PC-3 (cell line): Measurements from ENCODE around the gene FAM117B. TPM values are rescaled to one million over a fixed set of nuclear protein-coding genes. Genes with fewer than 3 reads are reported as not detected.

Experiments used
- ATAC-seq: fragments of 200-7000 bp; cut with Tn5 transposase; 2 replicates; pipeline ENCODE4 v1.9.1; 2020; ENCODE audit warnings: mild to moderate bottlenecking, moderate library complexity
- BruUV-seq: library from RNA; stranded (reverse); fragments of 400-500 nt; replicated peaks from 2 replicates; lab custom pipeline; 2021; lab: Mats Ljungman, UMichigan
- CTCF ChIA-PET: fragments of 300-600 bp; sonication (Branson Sonifier 250); formaldehyde crosslinking; loops from one replicate; lab custom pipeline; 2022; ENCODE audit warnings: antibody characterized with exemption; lab: Charles Lee
- POLR2A ChIA-PET: fragments of 300-600 bp; sonication (Branson Sonifier 250); formaldehyde crosslinking; loops from one replicate; lab custom pipeline; 2022; ENCODE audit warnings: antibody characterized with exemption; ENCODE audit not compliant: unreplicated experiment; lab: Charles Lee
- DNase-seq: peaks from one replicate; pipeline ENCODE4 v3.0.0-alpha.2; 2015
- H2AFZ ChIP-seq: fragments of 300-600 bp; sonication (generic); 2 replicates; pipeline ENCODE4 v1.6.0; 2016; ENCODE audit warnings: antibody characterized with exemption, low read length
- H3F3A ChIP-seq: fragments of 300-600 bp; sonication (generic); one replicate; pipeline ENCODE4 v1.6.0; 2017; ENCODE audit warnings: antibody characterized with exemption, low read length, control low read depth, mild to moderate bottlenecking; ENCODE audit not compliant: unreplicated experiment
- H3K27ac ChIP-seq: fragments of 300-600 bp; sonication (generic); 2 replicates; pipeline ENCODE4 v1.5.1; 2016; ENCODE audit warnings: mild to moderate bottlenecking, low read length
- H3K27me3 ChIP-seq: fragments of 300-600 bp; sonication (generic); 2 replicates; pipeline ENCODE4 v1.6.1; 2016; ENCODE audit warnings: low read length, mixed read lengths
- H3K36me3 ChIP-seq: fragments of 300-600 bp; sonication (generic); 2 replicates; pipeline ENCODE4 v1.6.1; 2016; ENCODE audit warnings: low read depth, mixed run types, low read length, mixed read lengths
- H3K4me1 ChIP-seq: fragments of 300-600 bp; sonication (generic); 2 replicates; pipeline ENCODE4 v1.5.1; 2016; ENCODE audit warnings: low read length; ENCODE audit not compliant: insufficient read depth
- H3K4me2 ChIP-seq: fragments of 300-600 bp; sonication (generic); 2 replicates; pipeline ENCODE4 v1.6.0; 2016; ENCODE audit warnings: low read length
- H3K4me3 ChIP-seq: fragments of 300-600 bp; sonication (generic); 2 replicates; pipeline ENCODE4 v1.5.1; 2016; ENCODE audit warnings: mild to moderate bottlenecking, low read length, mixed read lengths
- H3K79me2 ChIP-seq: fragments of 300-600 bp; sonication (generic); 2 replicates; pipeline ENCODE4 v1.6.1; 2017; ENCODE audit warnings: low read length, mixed read lengths
- H3K9ac ChIP-seq: fragments of 300-600 bp; sonication (generic); 2 replicates; pipeline ENCODE4 v1.6.0; 2016; ENCODE audit warnings: mild to moderate bottlenecking, low read length
- H3K9me2 ChIP-seq: fragments of 300-600 bp; sonication (generic); replicated peaks from 2 replicates; pipeline ENCODE4 v1.6.1; 2016; ENCODE audit warnings: mixed run types, low read length, mixed read lengths
- H3K9me3 ChIP-seq: fragments of 300-600 bp; sonication (generic); 2 replicates; pipeline ENCODE4 v1.6.1; 2016; ENCODE audit warnings: low read length, mixed read lengths
- H4K20me1 ChIP-seq: fragments of 300-600 bp; sonication (generic); 2 replicates; pipeline ENCODE4 v1.6.1; 2016; ENCODE audit warnings: low read length, mixed read lengths
- CTCF ChIP-seq: fragments of 300-600 bp; sonication (generic); conservative IDR thresholded peaks from 2 replicates; pipeline ENCODE4 v1.5.1; 2017; ENCODE audit warnings: antibody characterized with exemption, low read depth, mild to moderate bottlenecking, low read length
- EZH2 ChIP-seq: fragments of 300-600 bp; sonication (generic); IDR thresholded peaks from one replicate; pipeline ENCODE4 v1.6.1; 2017; ENCODE audit warnings: antibody characterized with exemption, mild to moderate bottlenecking, low read length; ENCODE audit not compliant: unreplicated experiment
- EZH2phosphoT487 ChIP-seq: fragments of 300-600 bp; sonication (generic); IDR thresholded peaks from 2 replicates; pipeline ENCODE4 v1.6.1; 2018; ENCODE audit warnings: mild to moderate bottlenecking, antibody characterized with exemption, low read length, borderline replicate concordance
- intact Hi-C: fragments of 100-400 bp; cut with micrococcal nuclease; formaldehyde crosslinking; loops from 2 replicates; pipeline ENCODE4 v1.9.0; 2023
- total RNA-seq: library from RNA; depleted of rRNA; stranded (reverse); fragments of >200 nt; gene quantifications from 2 replicates; pipeline ENCODE4 v1.2.3, GENCODE V29; 2014

Gene FAM117B
- total RNA-seq, 1 experiment from 2014 or later: 2.2 TPM

GRCh38 chr2:202633470-202633869 is 1.3 kb upstream of the FAM117B start:
- Histone ChIP-seq H2AFZ (no peak overlapping the region), H3K9ac (no peak overlapping the region), H3K79me2 (peaks cover 21% of the 10 kb centered on the region), H3K9me2 (no peaks in the 10 kb centered on the region), H3K27me3 (no peaks in the 10 kb centered on the region), H3K4me2 (peak overlapping the region; percentile 82), H4K20me1 (no peaks in the 10 kb centered on the region), H3F3A (no peaks in the 10 kb centered on the region), H3K4me1 (peaks cover 24% of the 10 kb centered on the region), H3K36me3 (no peaks in the 10 kb centered on the region), H3K4me3 (no peak overlapping the region), H3K27ac (no peak overlapping the region), H3K9me3 (no peaks in the 10 kb centered on the region)
- TF ChIP-seq EZH2 (no peak), EZH2phosphoT487 (no peak), CTCF (no peak)
- ATAC-seq (no peak), DNase-seq (no peak)
- CTCF ChIA-PET: no interaction called here
- intact Hi-C loops: no loop called here
- BruUV-seq: no TSS peak
- POLR2A ChIA-PET: no interaction called here

DNA sequence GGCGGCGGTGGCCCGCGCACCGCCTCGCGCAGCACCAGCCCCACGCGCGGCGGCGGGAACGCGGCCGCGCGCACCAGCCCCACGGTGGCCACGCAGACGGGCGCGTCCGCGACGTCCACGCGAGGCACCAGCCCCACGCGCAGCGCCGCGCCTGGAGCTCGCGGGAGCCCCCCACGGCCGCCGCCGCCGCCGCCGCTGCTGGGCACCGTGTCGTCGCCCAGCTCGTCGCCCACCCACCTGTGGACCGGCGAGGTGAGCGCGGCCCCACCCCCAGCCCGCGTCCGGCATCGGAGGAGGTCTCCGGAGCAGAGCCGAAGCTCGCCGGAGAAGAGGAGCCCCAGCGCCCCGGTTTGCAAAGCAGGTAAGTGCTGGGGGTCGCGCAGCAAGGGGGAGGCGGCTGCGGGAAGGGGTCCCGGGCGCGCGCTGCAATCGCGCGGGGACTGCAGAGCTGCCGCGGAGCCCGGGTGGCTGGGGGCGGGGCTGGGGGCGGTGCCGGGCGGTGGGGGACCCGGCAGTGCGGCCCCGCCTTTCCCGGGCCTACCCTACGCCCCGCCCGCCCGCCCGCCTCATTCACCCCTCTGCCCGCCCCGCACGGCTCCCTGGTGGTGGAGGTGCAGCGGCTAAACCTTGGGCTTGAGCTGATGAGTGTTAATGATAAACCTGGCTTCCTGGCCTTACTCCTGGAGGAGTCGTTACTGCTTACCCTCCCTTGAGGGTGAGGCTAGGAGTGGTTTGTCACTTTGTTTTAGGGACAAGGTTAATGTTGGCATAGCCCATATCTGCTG is 851 bp downstream of the FAM117B start:
- Histone ChIP-seq H3K36me3 (no peaks in the 10 kb centered on the region), H3K4me2 (peak overlapping the region; percentile 100), H2AFZ (peak overlapping the region; percentile 93), H3K27me3 (no peaks in the 10 kb centered on the region), H3K4me3 (peak overlapping the region; percentile 99), H3K79me2 (peaks cover 21% of the 10 kb centered on the region), H3K9me2 (no peaks in the 10 kb centered on the region), H3F3A (no peaks in the 10 kb centered on the region), H3K27ac (peak overlapping the region; percentile 48), H3K4me1 (peaks cover 24% of the 10 kb centered on the region), H4K20me1 (no peaks in the 10 kb centered on the region), H3K9ac (peak overlapping the region; percentile 84), H3K9me3 (no peaks in the 10 kb centered on the region)
- TF ChIP-seq CTCF: no peak
- TF ChIP-seq EZH2: no peak
- no peak for TF ChIP-seq EZH2phosphoT487
- ATAC-seq: peak; percentile 61
- BruUV-seq: no TSS peak
- intact Hi-C loops: loop anchor here (2.0 kb wide), 1 partner anchor 235 kb away; the partner anchor contains the start of gene ICA1L
- peak; percentile 81 for DNase-seq
- POLR2A ChIA-PET: interaction anchor here (0.6 to 0.7 kb wide), 6 partner anchors 13 to 1909 kb away, joined by 3 to 4 read pairs (median 3); partner anchors contain the start of gene WDR12
- CTCF ChIA-PET: interaction anchor here (1.0 kb wide), 1 partner anchor 47 kb away, joined by 4 read pairs; no protein-coding TSS in a partner anchor

GRCh38 chr2:202636213-202636513 is 1.4 kb downstream of the FAM117B start:
- Histone ChIP-seq H3K27ac (peak overlapping the region; percentile 48), H3K9me2 (no peaks in the 10 kb centered on the region), H3F3A (no peaks in the 10 kb centered on the region), H2AFZ (peak overlapping the region; percentile 93), H4K20me1 (no peaks in the 10 kb centered on the region), H3K4me3 (peak overlapping the region; percentile 99), H3K4me2 (peak overlapping the region; percentile 100), H3K27me3 (no peaks in the 10 kb centered on the region), H3K9me3 (no peaks in the 10 kb centered on the region), H3K9ac (peak overlapping the region; percentile 60), H3K79me2 (peaks cover 21% of the 10 kb centered on the region), H3K36me3 (no peaks in the 10 kb centered on the region), H3K4me1 (peaks cover 24% of the 10 kb centered on the region)
- ChIA-PET CTCF (interaction anchor here (1.0 kb wide), 1 partner anchor 48 kb away, joined by 4 read pairs; no protein-coding TSS in a partner anchor), POLR2A (interaction anchor here (0.6 kb wide), 5 partner anchors 14 to 1908 kb away, joined by 3 to 4 read pairs (median 3); partner anchors contain the start of gene WDR12)
- no peak for TF ChIP-seq CTCF
- no peak for TF ChIP-seq EZH2phosphoT487
- no peak for TF ChIP-seq EZH2
- no peak for DNase-seq
- TSS peak; percentile 56 for BruUV-seq
- intact Hi-C loops: no loop called here
- ATAC-seq: no peak
